ENCODE data around the gene SMTN.
"Not testable (repeated sequence)": the region's sequence is repeated elsewhere in the genome, so short reads cannot be mapped to it uniquely, and the experiment has no call there.

Gene SMTN

GRCh38 chr22:31056986-31057599 is 24.0 kb upstream of the SMTN start:
- no peak for DNase-seq (ENCODE audit: low read depth in 1 of 2, low spot score in 1 of 2)
- no peak overlapping the region for H3K4me3 ChIP-seq (replicated peaks; ENCODE audit: insufficient read depth, low read length)
- no peak overlapping the region for H3K27ac ChIP-seq (replicated peaks)
- no peak for TF ChIP-seq GABPA (IDR thresholded peaks at IDR 0.05; ENCODE audit: low read depth)
- TF ChIP-seq REST (IDR thresholded peaks at IDR 0.05; ENCODE audit: insufficient replicate concordance, low read depth), result no peak
- no peak for TF ChIP-seq POLR2AphosphoS5 (IDR thresholded peaks at IDR 0.05; ENCODE audit: low read depth)
- TF ChIP-seq CTCF (IDR thresholded peaks at IDR 0.05; ENCODE audit: insufficient read depth, low read length), result no peak
- no peak for TF ChIP-seq SPI1 (IDR thresholded peaks at IDR 0.05; ENCODE audit: borderline replicate concordance, low read depth)
- H3K27me3 ChIP-seq (ENCODE audit: insufficient read depth, poor library complexity, severe bottlenecking), result no peaks in the 10 kb centered on the region

GRCh38 chr22:31059663-31060062 is 21.5 kb upstream of the SMTN start:
- H3K4me3 ChIP-seq (replicated peaks; ENCODE audit: insufficient read depth, low read length); DNase-seq (ENCODE audit: low read depth in 1 of 2, low spot score in 1 of 2); H3K27me3 ChIP-seq (ENCODE audit: insufficient read depth, poor library complexity, severe bottlenecking); H3K27ac ChIP-seq (replicated peaks): not testable (repeated sequence)

- Histone ChIP-seq H3K27ac (replicated peaks) (no peak overlapping the region), H3K4me3 (replicated peaks; ENCODE audit: insufficient read depth, low read length) (no peak overlapping the region), H3K27me3 (ENCODE audit: insufficient read depth, poor library complexity, severe bottlenecking) (no peaks in the 10 kb centered on the region)
- DNase-seq (ENCODE audit: low read depth in 1 of 2, low spot score in 1 of 2), result no peak
- no peak for TF ChIP-seq REST (IDR thresholded peaks at IDR 0.05; ENCODE audit: insufficient replicate concordance, low read depth)
- no peak for TF ChIP-seq GABPA (IDR thresholded peaks at IDR 0.05; ENCODE audit: low read depth)
- no peak for TF ChIP-seq POLR2AphosphoS5 (IDR thresholded peaks at IDR 0.05; ENCODE audit: low read depth)
- TF ChIP-seq SPI1 (IDR thresholded peaks at IDR 0.05; ENCODE audit: borderline replicate concordance, low read depth), result no peak
- no peak for TF ChIP-seq CTCF (IDR thresholded peaks at IDR 0.05; ENCODE audit: insufficient read depth, low read length)
Measured at GRCh38 chr22:31062566-31063230, 18.4 kb upstream of the SMTN start.

- Histone ChIP-seq H3K4me3 (replicated peaks; ENCODE audit: insufficient read depth, low read length) (no peak overlapping the region), H3K27ac (replicated peaks) (no peak overlapping the region), H3K27me3 (ENCODE audit: insufficient read depth, poor library complexity, severe bottlenecking) (no peaks in the 10 kb centered on the region)
- TF ChIP-seq POLR2AphosphoS5 (IDR thresholded peaks at IDR 0.05; ENCODE audit: low read depth) (no peak), REST (IDR thresholded peaks at IDR 0.05; ENCODE audit: insufficient replicate concordance, low read depth) (no peak), SPI1 (IDR thresholded peaks at IDR 0.05; ENCODE audit: borderline replicate concordance, low read depth) (no peak), GABPA (IDR thresholded peaks at IDR 0.05; ENCODE audit: low read depth) (no peak), CTCF (IDR thresholded peaks at IDR 0.05; ENCODE audit: insufficient read depth, low read length) (no peak)
- no peak for DNase-seq (ENCODE audit: low read depth in 1 of 2, low spot score in 1 of 2)
Measured at GRCh38 chr22:31064369-31064768, 16.7 kb upstream of the SMTN start.

All from HL-60 (cell line).